Measurements from ENCODE around the gene RPA1. TPM values are rescaled to one million over a fixed set of nuclear protein-coding genes. Genes with fewer than 3 reads are reported as not detected.

The RPA1 gene
- total RNA-seq, 1 experiment from 2014 or later, result 198 TPM

DNA sequence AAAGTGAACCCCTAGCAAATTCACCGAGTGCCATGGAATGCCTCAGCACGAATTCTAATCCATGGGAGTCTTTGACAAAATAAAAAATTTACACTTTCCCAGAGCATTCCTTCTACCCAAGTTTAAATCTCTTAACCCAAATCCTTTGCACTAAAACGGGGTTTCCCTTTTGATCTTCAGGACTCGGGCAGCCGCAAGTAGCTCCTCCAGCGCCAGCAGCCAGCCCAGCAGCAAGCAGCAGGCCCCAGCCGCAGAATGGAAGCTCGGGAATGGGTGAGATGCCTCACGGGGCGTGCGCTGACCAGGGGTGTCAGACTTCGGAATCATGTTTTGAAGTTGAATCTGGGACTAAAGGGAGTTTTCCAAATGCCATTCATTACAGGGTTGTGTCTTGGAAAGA, 42.4 kb downstream of the RPA1 start:
- no peak overlapping the region for H3K4me2 ChIP-seq (ENCODE audit: low read length)
- no peaks in the 10 kb centered on the region for H3K9me3 ChIP-seq (ENCODE audit: control insufficient read depth in 1 of 2, insufficient read depth in 1 of 2, low read depth in 1 of 2, low read length in 2 of 2)
- no peak overlapping the region for H3K27ac ChIP-seq (ENCODE audit: low read depth, low read length)
- no peaks in the 10 kb centered on the region for H4K20me1 ChIP-seq (ENCODE audit: insufficient read depth)
- H2AFZ ChIP-seq (ENCODE audit: low read depth, low read length, poor library complexity, severe bottlenecking), result no peak overlapping the region
- peaks cover 28% of the 10 kb centered on the region; the same call in 1 of the 2 replicates for H3K79me2 ChIP-seq (ENCODE audit: insufficient read depth, low read length)
- H3K36me3 ChIP-seq (ENCODE audit: control insufficient read depth in 1 of 2, insufficient read depth in 2 of 2, low read length in 2 of 2), result peaks cover 27 to 37% of the 10 kb centered on the region in 2 experiments; a peak in 3 of 4 replicates
- RAD21 ChIA-PET (ENCODE audit: low non-redundant PET in 1 of 2, low total read pairs in 2 of 2, uncharacterized antibody in 2 of 2, unreplicated experiment in 2 of 2), result no interaction called here
- no peak for ATAC-seq
- H3K4me1 ChIP-seq (ENCODE audit: control insufficient read depth in 1 of 2, insufficient read depth in 2 of 2, low read length in 2 of 2), result no peaks in the 10 kb centered on the region
- H3K9ac ChIP-seq (ENCODE audit: low read length), result no peak overlapping the region
- BruUV-seq (replicated peaks), result no TSS peak
- POLR2A ChIA-PET, result no interaction called here
- H3K27me3 ChIP-seq (ENCODE audit: insufficient read depth, low read length), result no peaks in the 10 kb centered on the region
- CTCF ChIA-PET, result no interaction called here
- H3K9me2 ChIP-seq (ENCODE audit: insufficient read depth), result no peaks in the 10 kb centered on the region
- no peak overlapping the region for H3K4me3 ChIP-seq (replicated peaks in 1 of 2; ENCODE audit: low read depth in 1 of 2, low read length in 2 of 2)
- intact Hi-C loops (cut with micrococcal nuclease), result no loop called here
- no peak for DNase-seq (ENCODE audit: low read depth, low spot score)
- TF ChIP-seq ZNF274 (IDR thresholded peaks at IDR 0.05; ENCODE audit: low read depth, low read length) (no peak), YY1 (IDR thresholded peaks at IDR 0.05; ENCODE audit: extremely low read depth, insufficient replicate concordance, low read depth, low read length) (no peak), SIN3A (IDR thresholded peaks at IDR 0.05; ENCODE audit: low read depth) (no peak), EGR1 (IDR thresholded peaks at IDR 0.05; ENCODE audit: low read depth) (no peak), JUND (IDR thresholded peaks at IDR 0.05) (no peak), FOSL1 (IDR thresholded peaks at IDR 0.05; ENCODE audit: low read depth) (no peak), EZH2 (IDR thresholded peaks at IDR 0.05) (no peak), POLR2A (IDR thresholded peaks at IDR 0.05; ENCODE audit: borderline replicate concordance, extremely low read depth, insufficient read depth, insufficient read length) (no peak), EZH2phosphoT487 (IDR thresholded peaks at IDR 0.05; ENCODE audit: borderline replicate concordance) (no peak), ELF1 (IDR thresholded peaks at IDR 0.05; ENCODE audit: borderline replicate concordance, low read depth) (no peak)
- TF ChIP-seq, protein P1, sequence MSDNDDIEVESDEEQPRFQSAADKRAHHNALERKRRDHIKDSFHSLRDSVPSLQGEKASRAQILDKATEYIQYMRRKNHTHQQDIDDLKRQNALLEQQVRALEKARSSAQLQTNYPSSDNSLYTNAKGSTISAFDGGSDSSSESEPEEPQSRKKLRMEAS (IDR thresholded peaks at IDR 0.05), result no peak
- TF ChIP-seq, protein P2, sequence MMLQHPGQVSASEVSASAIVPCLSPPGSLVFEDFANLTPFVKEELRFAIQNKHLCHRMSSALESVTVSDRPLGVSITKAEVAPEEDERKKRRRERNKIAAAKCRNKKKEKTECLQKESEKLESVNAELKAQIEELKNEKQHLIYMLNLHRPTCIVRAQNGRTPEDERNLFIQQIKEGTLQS (IDR thresholded peaks at IDR 0.05), result no peak
- TF ChIP-seq, protein P3, sequence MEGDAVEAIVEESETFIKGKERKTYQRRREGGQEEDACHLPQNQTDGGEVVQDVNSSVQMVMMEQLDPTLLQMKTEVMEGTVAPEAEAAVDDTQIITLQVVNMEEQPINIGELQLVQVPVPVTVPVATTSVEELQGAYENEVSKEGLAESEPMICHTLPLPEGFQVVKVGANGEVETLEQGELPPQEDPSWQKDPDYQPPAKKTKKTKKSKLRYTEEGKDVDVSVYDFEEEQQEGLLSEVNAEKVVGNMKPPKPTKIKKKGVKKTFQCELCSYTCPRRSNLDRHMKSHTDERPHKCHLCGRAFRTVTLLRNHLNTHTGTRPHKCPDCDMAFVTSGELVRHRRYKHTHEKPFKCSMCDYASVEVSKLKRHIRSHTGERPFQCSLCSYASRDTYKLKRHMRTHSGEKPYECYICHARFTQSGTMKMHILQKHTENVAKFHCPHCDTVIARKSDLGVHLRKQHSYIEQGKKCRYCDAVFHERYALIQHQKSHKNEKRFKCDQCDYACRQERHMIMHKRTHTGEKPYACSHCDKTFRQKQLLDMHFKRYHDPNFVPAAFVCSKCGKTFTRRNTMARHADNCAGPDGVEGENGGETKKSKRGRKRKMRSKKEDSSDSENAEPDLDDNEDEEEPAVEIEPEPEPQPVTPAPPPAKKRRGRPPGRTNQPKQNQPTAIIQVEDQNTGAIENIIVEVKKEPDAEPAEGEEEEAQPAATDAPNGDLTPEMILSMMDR (IDR thresholded peaks at IDR 0.05 in 2 of 3, conservative IDR thresholded peaks at IDR 0.05 in 1 of 3; ENCODE audit: borderline replicate concordance in 1 of 3, insufficient read depth in 1 of 3, low read depth in 2 of 3, low read length in 2 of 3), result no peak
- TF ChIP-seq, protein P4, sequence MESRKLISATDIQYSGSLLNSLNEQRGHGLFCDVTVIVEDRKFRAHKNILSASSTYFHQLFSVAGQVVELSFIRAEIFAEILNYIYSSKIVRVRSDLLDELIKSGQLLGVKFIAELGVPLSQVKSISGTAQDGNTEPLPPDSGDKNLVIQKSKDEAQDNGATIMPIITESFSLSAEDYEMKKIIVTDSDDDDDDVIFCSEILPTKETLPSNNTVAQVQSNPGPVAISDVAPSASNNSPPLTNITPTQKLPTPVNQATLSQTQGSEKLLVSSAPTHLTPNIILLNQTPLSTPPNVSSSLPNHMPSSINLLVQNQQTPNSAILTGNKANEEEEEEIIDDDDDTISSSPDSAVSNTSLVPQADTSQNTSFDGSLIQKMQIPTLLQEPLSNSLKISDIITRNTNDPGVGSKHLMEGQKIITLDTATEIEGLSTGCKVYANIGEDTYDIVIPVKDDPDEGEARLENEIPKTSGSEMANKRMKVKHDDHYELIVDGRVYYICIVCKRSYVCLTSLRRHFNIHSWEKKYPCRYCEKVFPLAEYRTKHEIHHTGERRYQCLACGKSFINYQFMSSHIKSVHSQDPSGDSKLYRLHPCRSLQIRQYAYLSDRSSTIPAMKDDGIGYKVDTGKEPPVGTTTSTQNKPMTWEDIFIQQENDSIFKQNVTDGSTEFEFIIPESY (IDR thresholded peaks at IDR 0.05; ENCODE audit: extremely low read depth, insufficient replicate concordance, low read length), result no peak
- TF ChIP-seq, protein P5, sequence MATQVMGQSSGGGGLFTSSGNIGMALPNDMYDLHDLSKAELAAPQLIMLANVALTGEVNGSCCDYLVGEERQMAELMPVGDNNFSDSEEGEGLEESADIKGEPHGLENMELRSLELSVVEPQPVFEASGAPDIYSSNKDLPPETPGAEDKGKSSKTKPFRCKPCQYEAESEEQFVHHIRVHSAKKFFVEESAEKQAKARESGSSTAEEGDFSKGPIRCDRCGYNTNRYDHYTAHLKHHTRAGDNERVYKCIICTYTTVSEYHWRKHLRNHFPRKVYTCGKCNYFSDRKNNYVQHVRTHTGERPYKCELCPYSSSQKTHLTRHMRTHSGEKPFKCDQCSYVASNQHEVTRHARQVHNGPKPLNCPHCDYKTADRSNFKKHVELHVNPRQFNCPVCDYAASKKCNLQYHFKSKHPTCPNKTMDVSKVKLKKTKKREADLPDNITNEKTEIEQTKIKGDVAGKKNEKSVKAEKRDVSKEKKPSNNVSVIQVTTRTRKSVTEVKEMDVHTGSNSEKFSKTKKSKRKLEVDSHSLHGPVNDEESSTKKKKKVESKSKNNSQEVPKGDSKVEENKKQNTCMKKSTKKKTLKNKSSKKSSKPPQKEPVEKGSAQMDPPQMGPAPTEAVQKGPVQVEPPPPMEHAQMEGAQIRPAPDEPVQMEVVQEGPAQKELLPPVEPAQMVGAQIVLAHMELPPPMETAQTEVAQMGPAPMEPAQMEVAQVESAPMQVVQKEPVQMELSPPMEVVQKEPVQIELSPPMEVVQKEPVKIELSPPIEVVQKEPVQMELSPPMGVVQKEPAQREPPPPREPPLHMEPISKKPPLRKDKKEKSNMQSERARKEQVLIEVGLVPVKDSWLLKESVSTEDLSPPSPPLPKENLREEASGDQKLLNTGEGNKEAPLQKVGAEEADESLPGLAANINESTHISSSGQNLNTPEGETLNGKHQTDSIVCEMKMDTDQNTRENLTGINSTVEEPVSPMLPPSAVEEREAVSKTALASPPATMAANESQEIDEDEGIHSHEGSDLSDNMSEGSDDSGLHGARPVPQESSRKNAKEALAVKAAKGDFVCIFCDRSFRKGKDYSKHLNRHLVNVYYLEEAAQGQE (IDR thresholded peaks at IDR 0.05; ENCODE audit: low read depth), result no peak
